Measurements from ENCODE around the gene LSAMP.

DNA sequence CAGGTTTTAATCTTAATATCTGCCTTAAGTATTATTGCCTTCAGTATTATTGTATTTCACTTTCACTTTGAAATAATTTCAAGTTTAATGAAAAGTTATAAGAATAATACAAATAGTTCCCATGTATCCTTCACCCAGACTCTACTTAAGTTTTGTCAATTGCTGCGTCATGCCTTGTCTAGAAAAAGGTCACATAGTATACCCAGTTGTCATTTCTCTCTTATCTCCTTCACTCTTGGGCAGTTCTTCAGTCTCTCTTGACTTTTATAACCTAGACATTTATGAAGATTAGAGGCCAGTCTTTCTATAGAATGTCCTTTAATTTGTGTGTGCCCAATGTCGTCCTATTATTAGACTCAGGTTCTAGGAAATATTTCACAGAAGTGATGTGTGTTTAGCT, 367.7 kb downstream of the LSAMP start:
- TF ChIP-seq CTCF (IDR thresholded peaks at IDR 0.05) (no peak), POLR2A (IDR thresholded peaks at IDR 0.05) (no peak), POLR2AphosphoS5 (IDR thresholded peaks at IDR 0.05) (no peak)
